Measurements from ENCODE around the gene MORC4.

The MORC4 gene

DNA sequence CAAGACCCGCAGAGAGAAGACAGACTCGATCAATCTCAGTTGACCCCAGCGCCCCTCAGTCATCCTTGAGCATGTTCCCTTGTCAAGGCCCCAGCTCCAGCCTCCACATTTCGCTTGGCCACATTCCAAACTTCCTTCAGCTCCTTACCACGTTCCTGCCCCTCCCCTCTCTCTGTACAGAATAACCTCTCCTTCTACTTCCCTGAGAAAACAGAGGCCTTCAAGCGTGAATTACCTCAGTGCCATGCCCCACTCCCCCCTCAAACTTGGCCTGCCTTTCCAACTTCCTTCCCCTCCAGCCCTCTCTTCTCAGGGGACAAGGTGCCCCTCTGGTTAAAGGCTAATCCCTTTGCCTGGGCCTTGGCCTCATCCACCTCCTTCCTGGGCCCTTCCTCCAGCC lies 93.7 kb downstream of the MORC4 start:
- DNase-seq (ENCODE audit: low read depth) = no peak

- no peak for DNase-seq (ENCODE audit: low read depth)
Observed at GRCh38 chrX:106905064-106905708, 94.8 kb downstream of the MORC4 start.

DNA sequence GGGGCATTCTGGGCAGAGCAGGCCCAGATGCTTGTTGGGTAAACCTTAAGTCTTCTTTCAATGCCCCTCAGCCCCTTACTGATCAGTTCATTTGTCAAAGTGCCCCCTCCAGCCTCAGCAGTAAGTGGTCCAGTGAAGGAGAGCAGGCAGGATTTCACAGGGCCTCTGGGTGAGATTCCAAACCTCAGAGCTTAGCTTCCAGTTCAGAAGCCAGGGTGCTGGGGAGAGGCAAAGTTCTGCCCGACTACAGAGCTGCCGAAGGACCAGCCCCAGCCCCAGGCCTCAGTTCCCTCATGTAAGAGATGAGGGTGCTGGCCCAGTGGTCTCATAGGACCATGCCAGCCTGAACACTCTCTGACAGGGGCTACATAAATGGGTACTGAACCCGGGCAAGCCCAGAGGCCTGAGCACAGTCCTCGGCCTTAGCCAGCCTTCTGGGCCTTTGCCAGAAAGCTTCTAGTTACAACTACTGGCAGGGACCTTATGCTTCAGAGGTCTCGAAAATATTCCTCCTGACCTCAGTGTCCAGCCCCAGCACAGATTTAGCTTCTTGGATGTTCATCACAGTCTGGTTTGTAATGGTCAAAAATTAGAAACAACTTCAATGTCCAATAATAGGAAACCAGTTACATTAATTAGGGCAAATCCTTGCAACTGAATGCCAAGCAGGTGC lies 96.0 kb downstream of the MORC4 start:
- DNase-seq (ENCODE audit: low read depth) = no peak

- DNase-seq (ENCODE audit: low read depth) = no peak
Observed at GRCh38 chrX:106903291-106903824, 96.7 kb downstream of the MORC4 start, which contains the start of gene RIPPLY1. TSS of gene RIPPLY1 (minus strand) at chrX:106903341. CDS start at chrX:106903287, 54 bp downstream.

GRCh38 chrX:106902684-106903083 lies 97.3 kb downstream of the MORC4 start:
- no peak for DNase-seq (ENCODE audit: low read depth)

- no peak for DNase-seq (ENCODE audit: low read depth)
Observed at GRCh38 chrX:106901781-106902219, 98.2 kb downstream of the MORC4 start.

GRCh38 chrX:106901341-106901740 lies 98.7 kb downstream of the MORC4 start:
- DNase-seq (ENCODE audit: low read depth) = no peak

GRCh38 chrX:106899841-106900240 lies 100.2 kb downstream of the MORC4 start:
- no peak for DNase-seq (ENCODE audit: low read depth)

- DNase-seq (ENCODE audit: low read depth) = no peak
Observed at GRCh38 chrX:106899276-106899675, 100.7 kb downstream of the MORC4 start.

- DNase-seq (ENCODE audit: low read depth) = no peak
Observed at GRCh38 chrX:106898462-106898861, 101.5 kb downstream of the MORC4 start.

DNA sequence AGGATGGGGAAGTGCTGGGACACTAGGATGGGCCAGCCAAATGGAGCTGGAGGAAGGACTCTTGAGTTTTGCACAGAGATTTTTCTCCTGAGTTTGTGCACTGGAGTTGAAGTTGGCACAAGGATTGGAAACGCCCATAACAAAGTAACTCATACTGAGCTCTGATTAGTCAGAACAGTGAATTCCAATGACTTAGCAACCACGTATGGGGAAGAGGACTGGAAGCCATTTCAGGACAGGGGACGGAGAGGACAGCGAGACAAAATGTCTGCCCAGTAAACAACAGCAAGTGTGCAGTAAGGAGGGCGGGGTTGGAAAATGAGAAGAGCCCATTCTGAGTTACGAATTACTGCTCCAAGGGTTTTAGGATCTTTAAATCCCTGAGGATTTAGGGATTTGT lies 102.8 kb downstream of the MORC4 start:
- no peak for DNase-seq (ENCODE audit: low read depth)

DNA sequence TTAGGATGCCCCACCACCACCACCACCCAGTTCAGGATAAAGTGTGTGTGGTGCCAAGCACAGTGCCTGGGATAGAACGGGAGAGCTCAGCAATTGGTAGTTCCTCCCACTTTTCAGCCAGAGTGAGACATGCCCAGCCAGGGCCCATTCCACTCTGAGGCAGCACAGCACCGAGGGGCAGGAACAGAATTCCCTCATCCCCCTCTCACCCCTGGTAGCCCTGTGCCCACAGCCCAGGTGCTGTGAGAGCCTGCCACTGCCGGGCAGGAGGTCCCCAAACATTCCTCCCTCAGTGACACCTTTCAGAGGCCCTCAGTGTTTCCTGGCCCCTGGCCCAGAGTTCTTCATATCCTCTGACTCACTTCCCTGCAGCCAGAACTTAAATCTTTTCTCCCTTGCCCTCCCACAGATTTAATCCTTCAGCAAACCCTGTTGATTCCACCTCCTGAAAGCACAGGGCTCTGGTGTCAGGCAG lies 105.0 kb downstream of the MORC4 start:
- no peak for DNase-seq (ENCODE audit: low read depth)

- no peak for DNase-seq (ENCODE audit: low read depth)
Observed at GRCh38 chrX:106894392-106894909, 105.6 kb downstream of the MORC4 start.

DNA sequence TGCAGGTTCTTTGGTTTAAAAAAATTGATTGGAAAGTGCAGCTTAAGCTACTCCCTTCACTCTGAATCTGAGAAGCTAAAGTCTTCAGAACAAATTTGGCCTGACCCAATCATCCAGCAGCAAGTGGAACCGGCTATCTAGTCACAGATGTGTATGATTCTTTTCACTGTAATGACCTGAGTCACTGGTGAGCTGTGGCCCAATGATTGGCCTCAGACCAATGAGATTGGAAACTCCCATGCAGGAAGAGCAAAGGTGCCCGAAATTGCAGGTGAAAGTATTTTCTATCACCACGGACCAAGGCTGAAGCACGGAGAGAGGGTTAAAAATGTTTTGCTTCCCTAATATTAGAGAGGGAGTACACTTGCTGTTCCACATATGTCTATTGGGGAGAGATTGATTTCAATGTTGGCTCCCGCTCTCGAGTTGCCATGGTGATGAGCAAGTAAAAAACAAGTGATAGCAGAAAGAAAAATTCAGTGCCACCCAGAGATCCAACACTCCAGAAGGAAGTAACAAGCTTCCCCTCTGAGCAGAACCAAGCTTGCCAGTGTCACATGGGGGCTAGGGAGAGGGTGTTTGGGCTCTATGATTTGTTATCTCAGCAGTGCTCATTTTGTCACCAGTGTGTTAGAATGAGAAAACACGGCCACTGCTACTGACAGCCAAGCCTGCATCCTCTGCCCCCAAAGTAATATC lies 108.1 kb downstream of the MORC4 start:
- no peak for DNase-seq (ENCODE audit: low read depth)

Measured in non-pigmented ciliary epithelial cell (primary cell).